OCI-LY3 (cell line): ENCODE measurements around the gene CDC45.

Source experiments
- H2AFZ ChIP-seq: fragments of 200-600, 300-600 bp; shearing (Covaris generic); 2 replicates; pipeline ENCODE4 v1.6.0; 2014; ENCODE audit warnings: antibody characterized with exemption, low read depth, low read length
- H3K27ac ChIP-seq: fragments of 200-600, 300-600 bp; sonication (generic); 2 replicates; pipeline ENCODE4 v1.5.1; 2014; ENCODE audit warnings: mild to moderate bottlenecking, low read length, moderate library complexity, mixed read lengths
- H3K27me3 ChIP-seq: fragments of 200-600, 300-600 bp; sonication (generic); 2 replicates; pipeline ENCODE4 v1.6.1; 2014; ENCODE audit warnings: low read depth, low read length, mixed read lengths
- H3K36me3 ChIP-seq: fragments of 200-600, 300-600 bp; sonication (generic); replicated peaks from 2 replicates; pipeline ENCODE3; 2014; ENCODE audit warnings: low read depth, low read length, mixed read lengths
- H3K4me1 ChIP-seq: fragments of 300-600, 200-600 bp; sonication (generic); 2 replicates; pipeline ENCODE4 v1.6.1; 2014; ENCODE audit warnings: low read length, mixed read lengths
- H3K4me2 ChIP-seq: fragments of 200-600, 300-600 bp; sonication (generic); 2 replicates; pipeline ENCODE4 v1.6.1; 2014; ENCODE audit warnings: low read length, mixed read lengths
- H3K4me3 ChIP-seq: fragments of 300-600, 200-600 bp; sonication (generic); 2 replicates; pipeline ENCODE4 v1.5.1; 2014; ENCODE audit warnings: antibody characterized with exemption, mild to moderate bottlenecking, low read length, moderate library complexity
- H3K79me2 ChIP-seq: fragments of 300-600, 200-600 bp; shearing (Covaris generic); 2 replicates; pipeline ENCODE4 v1.6.1; 2014; ENCODE audit warnings: mild to moderate bottlenecking, low read length, mixed read lengths
- H3K9ac ChIP-seq: fragments of 300-600, 200-600 bp; shearing (Covaris generic); 2 replicates; pipeline ENCODE4 v1.6.0; 2014; ENCODE audit warnings: mild to moderate bottlenecking, low read length, moderate library complexity
- H3K9me3 ChIP-seq: fragments of 200-600, 300-600 bp; shearing (Covaris generic); 2 replicates; pipeline ENCODE4 v1.6.1; 2014; ENCODE audit warnings: low read length, mixed read lengths; ENCODE audit not compliant: insufficient read depth
- H4K20me1 ChIP-seq: fragments of 200-600, 300-600 bp; sonication (generic); 2 replicates; pipeline ENCODE4 v1.6.1; 2016; ENCODE audit warnings: low read length, mixed read lengths; ENCODE audit not compliant: insufficient read depth
- EZH2phosphoT487 ChIP-seq: fragments of 200-600 bp; shearing (Covaris generic); IDR thresholded peaks from 2 replicates; pipeline ENCODE4 v1.6.1; 2018; ENCODE audit warnings: antibody characterized with exemption, mixed run types, low read depth
- TF ChIP-seq, protein P1 (sequence below): fragments of 200-600, 300-600 bp; sonication (generic); IDR thresholded peaks from 2 replicates; pipeline ENCODE4 v1.5.1; 2014; ENCODE audit warnings: antibody characterized with exemption, low read length, low read depth

The CDC45 gene

DNA sequence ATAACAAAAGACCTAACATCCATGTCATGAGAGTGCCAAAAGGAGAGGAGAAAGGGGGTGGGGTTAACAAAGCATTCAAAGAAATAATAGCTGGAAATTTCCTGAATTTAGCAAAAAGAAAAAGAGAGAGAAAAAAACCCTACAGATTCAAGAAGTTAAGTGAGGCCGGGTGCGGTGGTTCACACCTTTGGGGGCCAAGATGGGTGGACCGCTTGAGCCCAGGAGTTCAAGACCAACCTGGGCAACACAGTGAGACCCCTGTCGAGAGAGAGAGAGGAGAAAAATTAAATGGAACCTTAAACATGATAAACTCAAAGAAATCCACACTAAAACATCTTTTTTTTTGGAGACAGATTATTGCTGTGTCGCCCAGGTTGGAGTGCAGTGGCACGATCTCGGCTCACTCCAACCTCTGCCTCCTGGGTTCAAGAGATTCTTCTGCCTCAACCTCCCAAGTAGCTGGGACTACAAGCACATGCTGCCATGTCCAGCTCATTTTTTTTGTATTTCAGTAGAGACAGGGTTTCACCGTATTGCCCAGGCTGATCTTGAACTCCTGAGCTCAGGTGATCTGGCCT, 53.4 kb downstream of the CDC45 start:
- no peak for TF ChIP-seq EZH2phosphoT487
- TF ChIP-seq, protein P1, sequence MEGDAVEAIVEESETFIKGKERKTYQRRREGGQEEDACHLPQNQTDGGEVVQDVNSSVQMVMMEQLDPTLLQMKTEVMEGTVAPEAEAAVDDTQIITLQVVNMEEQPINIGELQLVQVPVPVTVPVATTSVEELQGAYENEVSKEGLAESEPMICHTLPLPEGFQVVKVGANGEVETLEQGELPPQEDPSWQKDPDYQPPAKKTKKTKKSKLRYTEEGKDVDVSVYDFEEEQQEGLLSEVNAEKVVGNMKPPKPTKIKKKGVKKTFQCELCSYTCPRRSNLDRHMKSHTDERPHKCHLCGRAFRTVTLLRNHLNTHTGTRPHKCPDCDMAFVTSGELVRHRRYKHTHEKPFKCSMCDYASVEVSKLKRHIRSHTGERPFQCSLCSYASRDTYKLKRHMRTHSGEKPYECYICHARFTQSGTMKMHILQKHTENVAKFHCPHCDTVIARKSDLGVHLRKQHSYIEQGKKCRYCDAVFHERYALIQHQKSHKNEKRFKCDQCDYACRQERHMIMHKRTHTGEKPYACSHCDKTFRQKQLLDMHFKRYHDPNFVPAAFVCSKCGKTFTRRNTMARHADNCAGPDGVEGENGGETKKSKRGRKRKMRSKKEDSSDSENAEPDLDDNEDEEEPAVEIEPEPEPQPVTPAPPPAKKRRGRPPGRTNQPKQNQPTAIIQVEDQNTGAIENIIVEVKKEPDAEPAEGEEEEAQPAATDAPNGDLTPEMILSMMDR: no peak
- H2AFZ ChIP-seq: no peak overlapping the region

DNA sequence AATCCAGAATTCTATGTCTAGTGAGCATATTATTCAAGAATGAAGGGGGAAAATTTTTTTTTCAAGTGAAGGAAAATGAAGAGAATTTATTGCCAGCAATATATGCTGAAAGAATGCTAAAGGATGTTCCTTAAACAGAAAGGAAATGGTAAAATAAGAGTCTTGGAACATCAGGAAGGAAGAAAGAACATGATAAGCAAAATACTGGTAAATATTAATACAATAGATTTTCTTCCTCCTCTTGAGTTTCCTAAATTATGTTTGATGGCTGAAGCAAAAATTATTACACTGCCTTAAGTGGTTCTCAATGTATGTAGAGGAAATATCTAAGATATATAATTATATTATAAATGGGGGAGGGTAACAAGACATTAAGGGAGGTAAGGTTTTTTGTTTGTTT, 54.1 kb downstream of the CDC45 start:
- no peaks in the 10 kb centered on the region for H3K4me1 ChIP-seq
- H3K79me2 ChIP-seq: no peaks in the 10 kb centered on the region
- no peak overlapping the region for H3K4me2 ChIP-seq
- H2AFZ ChIP-seq: no peak overlapping the region
- no peaks in the 10 kb centered on the region for H3K36me3 ChIP-seq
- no peak overlapping the region for H3K4me3 ChIP-seq
- TF ChIP-seq EZH2phosphoT487: no peak
- TF ChIP-seq, protein P1: no peak
- no peak overlapping the region for H3K9ac ChIP-seq
- peaks cover 13% of the 10 kb centered on the region; the same call in 1 of the 2 replicates for H3K27me3 ChIP-seq
- no peak overlapping the region for H3K27ac ChIP-seq
- H4K20me1 ChIP-seq: no peaks in the 10 kb centered on the region
- H3K9me3 ChIP-seq: no peaks in the 10 kb centered on the region

More for the DNA sequence above, 53.4 kb downstream of the CDC45 start:
- Histone ChIP-seq H3K27me3 (peaks cover 13% of the 10 kb centered on the region; the same call in 1 of the 2 replicates), H3K4me1 (peaks cover 2% of the 10 kb centered on the region), H3K9ac (no peak overlapping the region), H3K79me2 (no peaks in the 10 kb centered on the region), H3K4me3 (no peak overlapping the region), H3K27ac (no peak overlapping the region), H3K36me3 (no peaks in the 10 kb centered on the region), H3K9me3 (no peaks in the 10 kb centered on the region), H4K20me1 (no peaks in the 10 kb centered on the region), H3K4me2 (no peak overlapping the region)

DNA sequence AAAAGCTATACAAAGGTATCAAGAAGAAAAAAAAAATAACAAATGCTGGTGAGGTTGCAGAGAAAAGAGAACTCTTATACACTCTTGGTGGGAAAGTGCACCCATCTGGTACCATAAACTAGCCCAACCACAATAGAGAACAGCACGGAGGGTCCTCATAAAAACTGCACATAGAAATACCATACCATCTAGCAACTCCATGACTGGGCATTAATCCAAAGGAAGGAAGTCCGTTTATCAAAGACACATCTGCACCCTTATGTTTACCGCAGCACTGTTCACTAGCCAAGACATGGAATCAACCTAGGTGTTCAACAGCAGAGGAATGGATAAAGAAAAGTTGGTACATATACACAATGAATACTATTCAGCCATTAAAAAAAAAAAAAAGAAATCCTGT, 55.3 kb downstream of the CDC45 start:
- no peak overlapping the region for H3K9ac ChIP-seq
- H3K36me3 ChIP-seq: no peaks in the 10 kb centered on the region
- H3K79me2 ChIP-seq: no peaks in the 10 kb centered on the region
- peaks cover 13% of the 10 kb centered on the region; the same call in 1 of the 2 replicates for H3K27me3 ChIP-seq
- H3K27ac ChIP-seq: no peak overlapping the region
- no peaks in the 10 kb centered on the region for H4K20me1 ChIP-seq
- no peaks in the 10 kb centered on the region for H3K9me3 ChIP-seq
- TF ChIP-seq EZH2phosphoT487: no peak
- TF ChIP-seq, protein P1: no peak
- no peaks in the 10 kb centered on the region for H3K4me1 ChIP-seq
- no peak overlapping the region for H3K4me3 ChIP-seq
- H3K4me2 ChIP-seq: no peak overlapping the region
- H2AFZ ChIP-seq: no peak overlapping the region

DNA sequence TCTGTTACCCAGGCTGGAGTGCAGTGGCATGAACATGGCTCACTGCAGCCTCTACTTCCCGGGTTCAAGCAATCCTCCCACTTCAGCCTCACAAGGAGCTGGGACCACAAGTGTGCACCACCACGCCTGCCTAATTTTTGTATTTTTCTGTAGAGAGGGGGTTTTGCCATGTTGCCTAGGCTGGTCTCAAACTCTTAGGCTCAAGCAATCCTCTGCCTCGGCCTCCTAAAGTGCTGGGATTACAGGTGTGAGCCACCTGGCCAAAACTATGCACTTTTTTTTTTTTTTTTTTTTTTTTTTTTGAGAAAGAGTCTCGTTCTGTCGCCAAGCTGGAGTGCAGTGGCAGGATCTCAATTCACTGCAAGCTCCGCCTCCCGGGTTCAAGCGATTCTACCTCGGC, 56.8 kb downstream of the CDC45 start:
- no peak overlapping the region for H3K4me3 ChIP-seq
- H3K4me1 ChIP-seq: no peaks in the 10 kb centered on the region
- no peaks in the 10 kb centered on the region for H3K79me2 ChIP-seq
- H3K9me3 ChIP-seq: no peaks in the 10 kb centered on the region
- H3K27me3 ChIP-seq: peaks cover 18% of the 10 kb centered on the region
- no peak overlapping the region for H2AFZ ChIP-seq
- H4K20me1 ChIP-seq: no peaks in the 10 kb centered on the region
- H3K36me3 ChIP-seq: no peaks in the 10 kb centered on the region
- H3K4me2 ChIP-seq: no peak overlapping the region
- H3K9ac ChIP-seq: no peak overlapping the region
- TF ChIP-seq EZH2phosphoT487: no peak
- TF ChIP-seq, protein P1: no peak
- H3K27ac ChIP-seq: no peak overlapping the region
